HepG2 (cell line): ENCODE data around the gene VSIG10L. TPM values are rescaled to one million over a fixed set of nuclear protein-coding genes. Genes with fewer than 3 reads are reported as not detected.

Experiments used
- ATAC-seq: fragments of 200-7000 bp; cut with Tn5 transposase; 3 replicates; pipeline ENCODE4 v1.9.1; 2020; ENCODE audit warnings: mild to moderate bottlenecking, moderate library complexity
- BruUV-seq: library from RNA; stranded (reverse); fragments of 400-500 nt; replicated peaks from 2 replicates; lab custom pipeline; 2021; lab: Mats Ljungman, UMichigan
- CTCF ChIA-PET: fragments of 300-600 bp; formaldehyde crosslinking; extraction: SDS; loops from one replicate; lab custom pipeline; 2021; ENCODE audit warnings: low total read pairs, inconsistent platforms, low intra/inter-chr PET ratio; lab: Yijun Ruan, JAX
- POLR2A ChIA-PET: fragments of 350-600 bp; sonication (Branson Sonifier 250); formaldehyde crosslinking; loops from one replicate; lab custom pipeline; 2020; ENCODE audit warnings: antibody characterized with exemption, inconsistent platforms; lab: Yijun Ruan, JAX
- DNase-seq: peaks from one replicate; pipeline ENCODE4 v3.0.0-alpha.2; 2015; ENCODE audit warnings: low spot score
- FAIRE-seq: peaks from 3 replicates; lab custom pipeline; 2011; peaks lifted over from hg19 to GRCh38; lab: Jason Lieb, UNC
- H2AFZ ChIP-seq: one replicate; pipeline ENCODE4 v1.6.1; 2011; ENCODE audit warnings: low read length, inconsistent platforms
- H3K27ac ChIP-seq: fragments of 300-600 bp; 3 replicates; pipeline ENCODE4 v1.8.0; 2011; ENCODE audit warnings: mixed run types, mild to moderate bottlenecking, mixed read lengths, low read length, inconsistent platforms; ENCODE audit not compliant: insufficient read depth; ENCODE audit errors: extremely low read length
- H3K27me3 ChIP-seq, 2 experiments: fragments of 200-600 bp in 1 of 2; 2 replicates in 1 of 2; 3 replicates in 1 of 2; pipeline versions ENCODE4 v1.6.0 to v1.8.0; 2011; ENCODE audit warnings: low read length in 2 of 2, mild to moderate bottlenecking in 2 of 2, moderate library complexity in 2 of 2, inconsistent platforms in 1 of 2; ENCODE audit not compliant: insufficient read depth in 2 of 2, control insufficient read depth in 1 of 2
- H3K36me3 ChIP-seq, 2 experiments: fragments of 200-600 bp in 1 of 2; replicated peaks in 1 of 2; 2 replicates in 1 of 2; 3 replicates in 1 of 2; pipeline versions ENCODE4 v1.5.1 to v1.8.0; 2011; ENCODE audit warnings: low read length in 2 of 2, inconsistent platforms in 1 of 2; ENCODE audit not compliant: insufficient read depth in 2 of 2, control insufficient read depth in 1 of 2
- H3K4me1 ChIP-seq: 2 replicates; pipeline ENCODE4 v1.5.1; 2012; ENCODE audit warnings: low read length, inconsistent platforms; ENCODE audit not compliant: insufficient read depth
- H3K4me2 ChIP-seq: 2 replicates; pipeline ENCODE4 v1.6.0; 2011; ENCODE audit warnings: low read depth, low read length, inconsistent platforms
- H3K4me3 ChIP-seq, 3 experiments: fragments of 200-600 bp in 1 of 3; sonication (generic), shearing (Covaris generic) in 1 of 3; replicated peaks in 1 of 3; 2 replicates each; pipeline ENCODE4 v1.5.1; 2011 to 2016; ENCODE audit warnings: low read length in 3 of 3, inconsistent platforms in 2 of 3, low read depth in 2 of 3, mild to moderate bottlenecking in 2 of 3, control low read depth in 1 of 3, mixed read lengths in 1 of 3; ENCODE audit not compliant: insufficient read depth in 1 of 3
- H3K79me2 ChIP-seq: one replicate; pipeline ENCODE4 v1.6.1; 2011; ENCODE audit warnings: low read length, inconsistent platforms; ENCODE audit not compliant: insufficient read depth
- H3K9ac ChIP-seq: 2 replicates; pipeline ENCODE4 v1.6.0; 2011; ENCODE audit warnings: mild to moderate bottlenecking, low read depth, low read length, inconsistent platforms; ENCODE audit not compliant: insufficient read depth
- H3K9me3 ChIP-seq: 2 replicates; pipeline ENCODE4 v1.5.1; 2012; ENCODE audit warnings: mild to moderate bottlenecking, low read length
- H4K20me1 ChIP-seq: 2 replicates; pipeline ENCODE4 v1.6.0; 2011; ENCODE audit warnings: inconsistent platforms, mild to moderate bottlenecking, low read length, moderate library complexity; ENCODE audit not compliant: insufficient read depth
- CENPBD1 ChIP-seq: sonication (generic); formaldehyde crosslinking; IDR thresholded peaks from 2 replicates; pipeline ENCODE4 v1.8.0; 2022; ENCODE audit warnings: missing genetic modification reagents, low read depth, mild to moderate bottlenecking, borderline replicate concordance
- CENPT ChIP-seq: sonication (generic); formaldehyde crosslinking; IDR thresholded peaks from 2 replicates; pipeline ENCODE4 v1.8.0; 2022; ENCODE audit warnings: low read depth, mild to moderate bottlenecking, moderate library complexity, missing genetic modification reagents
- FOXM1 ChIP-seq: sonication (generic); formaldehyde crosslinking; IDR thresholded peaks from 2 replicates; pipeline ENCODE4 v1.5.0; 2020; ENCODE audit warnings: missing genetic modification reagents
- FUBP1 ChIP-seq: sonication (generic); formaldehyde crosslinking; IDR thresholded peaks from 2 replicates; pipeline ENCODE4 v1.5.1; 2020; ENCODE audit warnings: missing genetic modification reagents, mild to moderate bottlenecking, borderline replicate concordance
- GTF2F1 ChIP-seq: fragments of 150-350 bp; IDR thresholded peaks from 2 replicates; pipeline ENCODE4 v1.6.1; 2014; ENCODE audit warnings: low read length
- JDP2 ChIP-seq: sonication (generic); formaldehyde crosslinking; IDR thresholded peaks from 2 replicates; pipeline ENCODE4 v1.8.1; 2022; ENCODE audit warnings: missing genetic modification reagents, borderline replicate concordance
- NFE2L2 ChIP-seq: fragments of 150-350 bp; IDR thresholded peaks from 2 replicates; pipeline ENCODE4 v1.6.1; 2014; ENCODE audit warnings: low read length
- PAX8 ChIP-seq: sonication (generic); formaldehyde crosslinking; IDR thresholded peaks from 2 replicates; pipeline ENCODE4 v1.8.0; 2022; ENCODE audit warnings: mild to moderate bottlenecking, missing genetic modification reagents, borderline replicate concordance
- REPIN1 ChIP-seq: sonication (generic); formaldehyde crosslinking; IDR thresholded peaks from 2 replicates; pipeline ENCODE4 v1.8.0; 2022; ENCODE audit warnings: missing genetic modification reagents, low read depth, mild to moderate bottlenecking, borderline replicate concordance
- ZEB1 ChIP-seq: IDR thresholded peaks from 2 replicates; pipeline ENCODE4 v1.6.1; 2012; ENCODE audit warnings: mild to moderate bottlenecking, low read depth, inconsistent platforms; ENCODE audit not compliant: insufficient replicate concordance
- ZNF232 ChIP-seq: sonication (generic); formaldehyde crosslinking; IDR thresholded peaks from 2 replicates; pipeline ENCODE4 v1.4.0; 2020; ENCODE audit warnings: missing genetic modification reagents, borderline replicate concordance
- ZNF292 ChIP-seq: sonication (generic); formaldehyde crosslinking; IDR thresholded peaks from 2 replicates; pipeline ENCODE4 v1.8.1; 2022; ENCODE audit warnings: mild to moderate bottlenecking, low read depth, missing genetic modification reagents, borderline replicate concordance
- WGBS: methylation state at CpG from one replicate; pipeline ENCODE4 v1.1.6; 2017; ENCODE audit warnings: low lambda C conversion rate; 5-methylcytosine and 5-hydroxymethylcytosine counted together
- in situ Hi-C: cut with HindIII; loops from 2 replicates; pipeline ENCODE4 v1.10.0; 2017; ENCODE audit warnings: low pct_unique_long_range_greater_than_20kb; ENCODE audit not compliant: extremely low pct_ligation_motif_present
- intact Hi-C: fragments of 100-400 bp; cut with micrococcal nuclease; formaldehyde crosslinking; loops from one replicate; pipeline ENCODE4 v1.10.0; 2022; ENCODE audit not compliant: unreplicated experiment
- polyA plus RNA-seq, 8 experiments: library from polyadenylated mRNA; depleted of rRNA in 3 of 8; stranded (reverse) in 7 of 8; unstranded in 1 of 8; fragments of >200 nt; fragmentation: Illumina TruSeq in 4 of 8; extraction: Trizol in 4 of 8; gene quantifications; 2 replicates each; pipeline versions ENCODE4 v1.2.1 to v1.2.3, GENCODE V29; 2011 to 2016; ENCODE audit warnings: low read depth in 4 of 8, missing spikeins in 1 of 8, mixed read lengths in 1 of 8; ENCODE audit not compliant: insufficient read depth in 1 of 8
- total RNA-seq, 5 experiments: library from RNA; depleted of rRNA; stranded (reverse); fragments of >200 nt; fragmentation: Illumina TruSeq; extraction: Trizol; gene quantifications; 2 replicates each; pipeline ENCODE4 v1.2.3, GENCODE V29; 2016; ENCODE audit warnings: low read depth in 1 of 5
- TF ChIP-seq, protein P1 (sequence below): IDR thresholded peaks from 2 replicates; pipeline ENCODE4 v1.6.1; 2016; ENCODE audit warnings: low read depth
- TF ChIP-seq, protein P2 (sequence below): IDR thresholded peaks from 2 replicates; pipeline ENCODE4 v1.6.1; 2012; ENCODE audit warnings: inconsistent platforms
- TF ChIP-seq, protein P3 (sequence below): sonication (generic); formaldehyde crosslinking; IDR thresholded peaks from 2 replicates; pipeline ENCODE4 v1.8.1; 2023; ENCODE audit warnings: missing genetic modification reagents, inconsistent platforms, borderline replicate concordance

VSIG10L gene
- total and polyA plus RNA-seq, 2 of the 13 experiments (the other 11 are each of a cell fraction or from before 2014, with no cell fraction given) = 2.7 to 8.5 TPM

DNA sequence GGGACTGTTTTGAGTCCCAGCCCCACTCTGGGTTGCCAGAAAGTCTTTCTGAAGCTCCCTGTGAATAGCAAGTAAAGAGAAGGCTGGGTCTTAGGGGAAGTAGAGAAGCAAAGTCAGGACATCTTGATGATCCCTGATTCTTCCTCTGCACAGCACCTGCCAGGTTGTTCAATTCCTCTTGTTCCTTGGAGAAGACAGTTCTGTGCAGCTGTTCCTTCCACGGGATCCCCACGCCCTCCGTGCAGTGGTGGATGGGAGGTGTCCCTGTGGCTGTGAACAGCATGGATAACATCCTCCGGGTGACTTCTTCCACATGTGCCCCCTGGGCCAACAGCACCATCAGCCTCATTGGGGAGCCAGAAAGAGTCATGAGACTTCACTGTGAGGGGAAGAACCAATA lies 59.6 kb downstream of the VSIG10L start:
- TF ChIP-seq FUBP1 = no peak
- TF ChIP-seq FOXM1 (CRISPR knock-in tag) = no peak
- TF ChIP-seq JDP2 (CRISPR knock-in tag) = no peak
- TF ChIP-seq PAX8 (CRISPR knock-in tag) = no peak
- TF ChIP-seq NFE2L2 = no peak
- TF ChIP-seq, protein P1, sequence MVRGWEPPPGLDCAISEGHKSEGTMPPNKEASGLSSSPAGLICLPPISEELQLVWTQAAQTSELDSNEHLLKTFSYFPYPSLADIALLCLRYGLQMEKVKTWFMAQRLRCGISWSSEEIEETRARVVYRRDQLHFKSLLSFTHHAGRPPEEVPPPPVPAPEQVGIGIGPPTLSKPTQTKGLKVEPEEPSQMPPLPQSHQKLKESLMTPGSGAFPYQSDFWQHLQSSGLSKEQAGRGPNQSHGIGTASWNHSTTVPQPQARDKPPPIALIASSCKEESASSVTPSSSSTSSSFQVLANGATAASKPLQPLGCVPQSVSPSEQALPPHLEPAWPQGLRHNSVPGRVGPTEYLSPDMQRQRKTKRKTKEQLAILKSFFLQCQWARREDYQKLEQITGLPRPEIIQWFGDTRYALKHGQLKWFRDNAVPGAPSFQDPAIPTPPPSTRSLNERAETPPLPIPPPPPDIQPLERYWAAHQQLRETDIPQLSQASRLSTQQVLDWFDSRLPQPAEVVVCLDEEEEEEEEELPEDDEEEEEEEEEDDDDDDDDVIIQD = no peak
- no peak for TF ChIP-seq ZNF232 (CRISPR knock-in tag)
- TF ChIP-seq CENPT (CRISPR knock-in tag) = no peak
- TF ChIP-seq ZNF292 = no peak
- TF ChIP-seq, protein P2, sequence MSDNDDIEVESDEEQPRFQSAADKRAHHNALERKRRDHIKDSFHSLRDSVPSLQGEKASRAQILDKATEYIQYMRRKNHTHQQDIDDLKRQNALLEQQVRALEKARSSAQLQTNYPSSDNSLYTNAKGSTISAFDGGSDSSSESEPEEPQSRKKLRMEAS = no peak
- no peak for TF ChIP-seq GTF2F1
- TF ChIP-seq ZEB1 = no peak
- TF ChIP-seq CENPBD1 (CRISPR knock-in tag) = no peak
- TF ChIP-seq, protein P3, sequence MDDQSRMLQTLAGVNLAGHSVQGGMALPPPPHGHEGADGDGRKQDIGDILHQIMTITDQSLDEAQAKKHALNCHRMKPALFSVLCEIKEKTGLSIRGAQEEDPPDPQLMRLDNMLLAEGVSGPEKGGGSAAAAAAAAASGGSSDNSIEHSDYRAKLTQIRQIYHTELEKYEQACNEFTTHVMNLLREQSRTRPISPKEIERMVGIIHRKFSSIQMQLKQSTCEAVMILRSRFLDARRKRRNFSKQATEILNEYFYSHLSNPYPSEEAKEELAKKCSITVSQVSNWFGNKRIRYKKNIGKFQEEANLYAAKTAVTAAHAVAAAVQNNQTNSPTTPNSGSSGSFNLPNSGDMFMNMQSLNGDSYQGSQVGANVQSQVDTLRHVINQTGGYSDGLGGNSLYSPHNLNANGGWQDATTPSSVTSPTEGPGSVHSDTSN = no peak
- no peak for TF ChIP-seq REPIN1 (CRISPR knock-in tag)
- TF ChIP-seq, all 625 proteins: peak for 0
- Histone ChIP-seq H3K4me1 (no peaks in the 10 kb centered on the region), H3K79me2 (no peaks in the 10 kb centered on the region), H2AFZ (no peak overlapping the region), H3K4me2 (no peak overlapping the region), H3K27ac (no peak overlapping the region), H3K9ac (no peak overlapping the region), H3K4me3 (no peak overlapping the region), H3K27me3 (no peaks in the 10 kb centered on the region; a peak in 1 of 5 replicates), H3K9me3 (no peaks in the 10 kb centered on the region), H3K36me3 (no peaks in the 10 kb centered on the region), H4K20me1 (no peaks in the 10 kb centered on the region)
- in situ Hi-C loops (loop anchor here (25.0 kb wide), 1 partner anchor 355 kb away; the partner anchor contains the start of genes SIGLEC14 and SIGLEC5), intact Hi-C loops (no loop called here)
- WGBS = 18% methylated on average over 4 of the region's 4 CpGs
- no peak for ATAC-seq
- POLR2A ChIA-PET = no interaction called here
- no peak for FAIRE-seq
- CTCF ChIA-PET = no interaction called here
- DNase-seq = no peak
- no TSS peak for BruUV-seq
